AG09309 (cell line): ENCODE measurements around the gene ABCA4.
A peak's percentile ranks its signal among the peaks of the same experiment; 100 is the strongest.

Source experiments
- DNase-seq: peaks from one replicate; pipeline ENCODE4 v3.0.0-alpha.2; 2010; ENCODE audit warnings: low read depth
- H3K4me3 ChIP-seq: 2 replicates; pipeline ENCODE4 v1.5.1; 2011; ENCODE audit warnings: mild to moderate bottlenecking, low read depth, low read length, moderate library complexity; ENCODE audit not compliant: control insufficient read depth
- CTCF ChIP-seq: IDR thresholded peaks from 2 replicates; pipeline ENCODE4 v1.5.1; 2011; ENCODE audit warnings: mild to moderate bottlenecking, low read depth, low read length, inconsistent platforms; ENCODE audit not compliant: insufficient read depth, control insufficient read depth; ENCODE audit errors: missing control alignments

ABCA4 gene

GRCh38 chr1:94025383-94026340, 95.3 kb downstream of the ABCA4 start:
- TF ChIP-seq CTCF, result peak; percentile 62
- DNase-seq, result peak; percentile 63
- no peak overlapping the region for H3K4me3 ChIP-seq

GRCh38 chr1:94024104-94024792, 96.7 kb downstream of the ABCA4 start:
- no peak overlapping the region for H3K4me3 ChIP-seq
- no peak for TF ChIP-seq CTCF
- no peak for DNase-seq

GRCh38 chr1:94022471-94023189, 98.3 kb downstream of the ABCA4 start:
- TF ChIP-seq CTCF, result no peak
- no peak overlapping the region for H3K4me3 ChIP-seq
- DNase-seq, result peak; percentile 89

GRCh38 chr1:94020764-94021579, 100.0 kb downstream of the ABCA4 start:
- H3K4me3 ChIP-seq, result no peak overlapping the region
- no peak for TF ChIP-seq CTCF
- DNase-seq, result peak; percentile 94

- no peak overlapping the region for H3K4me3 ChIP-seq
- DNase-seq, result no peak
- no peak for TF ChIP-seq CTCF
Observed at GRCh38 chr1:94019327-94019726, 101.6 kb downstream of the ABCA4 start.
